K562 (cell line): ENCODE measurements around the gene PYGM. TPM values are rescaled to one million over a fixed set of nuclear protein-coding genes. Genes with fewer than 3 reads are reported as not detected.

Experiments
- CBFA2T2 ChIP-seq: fragments of 450-650 bp; conservative IDR thresholded peaks from 2 replicates; pipeline ENCODE4 v1.6.1; 2017; ENCODE audit warnings: mild to moderate bottlenecking
- IRF9 ChIP-seq: fragments of 450-650 bp; IDR thresholded peaks from 2 replicates; pipeline ENCODE4 v1.6.1; 2016; ENCODE audit warnings: missing biosample characterization, missing genetic modification characterization
- KLF10 ChIP-seq: fragments of 250-450 bp; sonication (Bioruptor Pico); IDR thresholded peaks from 2 replicates; pipeline ENCODE4 v1.6.1; 2021; ENCODE audit warnings: matching md5 sums
- MAX ChIP-seq: sonication (generic); formaldehyde crosslinking; IDR thresholded peaks from 2 replicates; pipeline ENCODE4 v1.9.0; 2022; ENCODE audit warnings: mild to moderate bottlenecking, missing genetic modification reagents
- MITF ChIP-seq: IDR thresholded peaks from 2 replicates; pipeline ENCODE4 v1.6.1; 2014; ENCODE audit warnings: antibody characterized with exemption
- NEUROD1 ChIP-seq: fragments of 150-350 bp; IDR thresholded peaks from 2 replicates; pipeline ENCODE4 v1.6.1; 2014; ENCODE audit warnings: borderline replicate concordance, low read length, low read depth; ENCODE audit not compliant: partially characterized antibody
- PBX2 ChIP-seq, 2 experiments: IDR thresholded peaks in 1 of 2; conservative IDR thresholded peaks in 1 of 2; 2 replicates each; pipeline ENCODE4 v1.6.1; 2016; ENCODE audit warnings: low read depth in 2 of 2, mild to moderate bottlenecking in 1 of 2, missing compliant biosample characterization in 1 of 2, missing genetic modification characterization in 1 of 2, moderate library complexity in 1 of 2
- POLR2A ChIP-seq: fragments of 450-650 bp; conservative IDR thresholded peaks from 2 replicates; pipeline ENCODE4 v1.6.1; 2016
- PREB ChIP-seq: sonication (generic); formaldehyde crosslinking; IDR thresholded peaks from 2 replicates; pipeline ENCODE4 v1.8.1; 2023; ENCODE audit warnings: mild to moderate bottlenecking, missing genetic modification reagents
- SRSF3 ChIP-seq: fragments of 200-400 bp; formaldehyde crosslinking; IDR thresholded peaks from 2 replicates; pipeline ENCODE4 v1.6.1; 2016; ENCODE audit warnings: mild to moderate bottlenecking, low read length, moderate library complexity; ENCODE audit not compliant: insufficient read depth
- TCF15 ChIP-seq: fragments of 250-450 bp; sonication (Bioruptor Pico); IDR thresholded peaks from 2 replicates; pipeline ENCODE4 v1.8.0; 2022; ENCODE audit warnings: moderate library complexity, mild to moderate bottlenecking, inconsistent platforms
- TSC22D4 ChIP-seq: fragments of 450-650 bp; IDR thresholded peaks from 2 replicates; pipeline ENCODE4 v1.6.1; 2016; ENCODE audit warnings: missing genetic modification characterization, missing biosample characterization, control low read depth
- ZNF740 ChIP-seq, 3 experiments: fragments of 200-800 bp in 1 of 3; sonication (Bioruptor generic) in 1 of 3; sonication (generic) in 1 of 3; formaldehyde crosslinking in 1 of 3; IDR thresholded peaks; 2 replicates each; pipeline versions ENCODE4 v1.6.1 to v1.8.0; 2016 to 2022; ENCODE audit warnings: mild to moderate bottlenecking in 2 of 3, missing compliant biosample characterization in 2 of 3, missing genetic modification characterization in 2 of 3, missing genetic modification reagents in 1 of 3
- polyA plus RNA-seq, 8 experiments: library from polyadenylated mRNA; depleted of rRNA in 4 of 8; stranded (reverse) in 5 of 8; unstranded in 3 of 8; fragments of >200 nt; fragmentation: Nextera tagmentation in 2 of 8; fragmentation: Illumina TruSeq in 1 of 8; extraction: Ambion mirVana in 2 of 8; extraction: Trizol in 1 of 8; gene quantifications; 2 replicates each; pipeline versions ENCODE4 v1.2.1 to v1.2.3, GENCODE V29; 2011 to 2014; ENCODE audit warnings: inconsistent platforms in 1 of 8, missing spikeins in 1 of 8
- total RNA-seq, 7 experiments: library from RNA; depleted of rRNA in 6 of 7; stranded (reverse); fragments of >200 nt in 6 of 7; fragmentation: Illumina TruSeq in 2 of 7; extraction: Trizol in 2 of 7; gene quantifications; 2 replicates each; pipeline versions ENCODE4 v1.2.1 to v1.2.3, GENCODE V29; 2011 to 2021; ENCODE audit warnings: low replicate concordance in 1 of 7

Gene PYGM
- total and polyA plus RNA-seq, 9 of the 15 experiments (the other 6 are each of a cell fraction or from before 2014, with no cell fraction given) = 0.07 to 1.5 (median 0.68) TPM

- TF ChIP-seq TCF15 (CRISPR knock-in tag) (no peak), MITF (no peak), NEUROD1 (no peak), IRF9 (tag) (no peak), PREB (CRISPR knock-in tag) (no peak), TSC22D4 (tag) (no peak), KLF10 (CRISPR knock-in tag) (no peak), MAX (CRISPR knock-in tag) (peak; percentile 44), PBX2 (CRISPR knock-in tag; IDR thresholded peaks at IDR 0.05; ENCODE audit: low read depth) (no peak), PBX2 (tag; conservative IDR thresholded peaks at IDR 0.05; ENCODE audit: low read depth) (no peak), SRSF3 (no peak), ZNF740 (CRISPR knock-in tag; IDR thresholded peaks at IDR 0.05) (no peak; the same call in 1 of the 2 replicates), ZNF740 (tag; IDR thresholded peaks at IDR 0.05) (no peak), CBFA2T2 (no peak), POLR2A (no peak)
Measured at GRCh38 chr11:64742889-64743590, 16.7 kb downstream of the PYGM start (continued).
